Bronchial epithelial cell (primary cell): ENCODE data around the gene MRTFA. TPM values are rescaled to one million over a fixed set of nuclear protein-coding genes. Genes with fewer than 3 reads are reported as not detected.
A peak's percentile ranks its signal among the peaks of the same experiment; 100 is the strongest.
"Not testable (repeated sequence)": the region's sequence is repeated elsewhere in the genome, so short reads cannot be mapped to it uniquely, and the experiment has no call there.

Source experiments
- DNase-seq: peaks from one replicate; pipeline ENCODE4 v3.0.0-alpha.2; 2010; ENCODE audit warnings: low read depth
- FAIRE-seq: peaks from 2 replicates; lab custom pipeline; 2011; peaks lifted over from hg19 to GRCh38; lab: Jason Lieb, UNC
- H3K27me3 ChIP-seq: 2 replicates; pipeline ENCODE4 v1.5.1; 2011; ENCODE audit warnings: low read length; ENCODE audit not compliant: control insufficient read depth, insufficient read depth
- H3K36me3 ChIP-seq: 2 replicates; pipeline ENCODE4 v1.5.1; 2011; ENCODE audit warnings: low read length; ENCODE audit not compliant: control insufficient read depth, insufficient read depth
- H3K4me3 ChIP-seq: 2 replicates; pipeline ENCODE4 v1.5.1; 2011; ENCODE audit warnings: mild to moderate bottlenecking, low read depth, low read length, control low read depth
- CTCF ChIP-seq: IDR thresholded peaks from 2 replicates; pipeline ENCODE4 v1.5.1; 2011; ENCODE audit warnings: mild to moderate bottlenecking, moderate library complexity, low read length, control low read depth, inconsistent platforms; ENCODE audit not compliant: insufficient read depth, severe bottlenecking
- total RNA-seq: library from RNA; depleted of rRNA; stranded (reverse); fragments of >200 nt; gene quantifications from 2 replicates; pipeline ENCODE4 v1.2.1, GENCODE V29; 2014

The MRTFA gene
- total RNA-seq, 1 donor from 2014 or later = 25.3 TPM

- Histone ChIP-seq H3K36me3 (no peaks in the 10 kb centered on the region), H3K27me3 (peaks cover 6% of the 10 kb centered on the region), H3K4me3 (no peak overlapping the region)
- DNase-seq (no peak), FAIRE-seq (peak; percentile 95)
- no peak for TF ChIP-seq CTCF
Measured at GRCh38 chr22:40679964-40680818, 43.7 kb upstream of the MRTFA start.

GRCh38 chr22:40679249-40679963, 42.9 kb upstream of the MRTFA start, which contains the start of gene MCHR1:
MCHR1 (plus strand) TSS chr22:40679484; CDS start chr22:40679653, 169 bp downstream.
- Histone ChIP-seq H3K36me3 (no peaks in the 10 kb centered on the region), H3K4me3 (no peak within 1 kb of the TSS), H3K27me3 (peaks cover 6% of the 10 kb centered on the region)
- TF ChIP-seq CTCF = no peak
- FAIRE-seq = no peak
- no peak for DNase-seq

DNA sequence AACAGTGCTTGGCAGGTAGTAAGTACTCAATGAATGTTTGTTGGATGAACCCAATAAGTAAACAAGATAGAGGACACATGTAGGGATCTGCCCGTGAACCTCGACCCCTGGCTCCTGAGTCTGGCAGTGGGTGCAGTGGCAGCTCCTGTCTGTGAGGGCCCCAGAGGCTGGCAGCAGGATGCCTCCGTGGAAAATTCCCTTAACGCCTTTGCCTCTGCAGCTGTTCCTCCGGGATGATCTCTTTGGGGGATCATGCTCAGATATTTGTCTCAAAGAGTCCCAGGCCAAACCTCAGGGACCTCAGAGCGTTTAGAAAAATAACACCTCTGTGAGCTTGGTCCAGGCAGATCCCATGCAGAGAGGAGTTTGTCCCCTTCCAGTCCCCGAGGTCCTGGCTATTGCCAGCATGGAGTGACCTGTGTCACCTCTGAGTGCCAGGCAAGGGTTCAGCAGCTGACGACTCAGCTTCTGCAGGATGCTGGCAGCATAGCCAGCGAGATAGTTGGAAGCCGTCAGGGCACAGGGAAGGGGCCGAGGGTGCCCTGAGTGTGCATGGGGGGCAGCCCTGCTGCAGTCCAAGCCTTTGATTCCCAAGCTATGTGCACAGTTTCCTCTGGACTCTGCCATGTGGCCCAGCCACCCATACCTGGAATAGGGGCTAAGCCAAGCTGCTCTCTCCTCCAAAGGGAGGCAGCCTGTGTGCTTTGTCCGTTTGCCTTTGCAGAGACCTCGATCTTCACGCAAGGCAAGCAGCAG, 42.2 kb upstream of the MRTFA start:
- Histone ChIP-seq H3K27me3 (peaks cover 6% of the 10 kb centered on the region), H3K36me3 (no peaks in the 10 kb centered on the region), H3K4me3 (no peak overlapping the region)
- DNase-seq (no peak), FAIRE-seq (peak; percentile 40)
- TF ChIP-seq CTCF = no peak

GRCh38 chr22:40676644-40677043, 40.1 kb upstream of the MRTFA start:
- no peaks in the 10 kb centered on the region for H3K36me3 ChIP-seq
- FAIRE-seq (no peak), DNase-seq (peak; percentile 80)
- peaks cover 6% of the 10 kb centered on the region for H3K27me3 ChIP-seq
- no peak overlapping the region for H3K4me3 ChIP-seq
- TF ChIP-seq CTCF = no peak

DNA sequence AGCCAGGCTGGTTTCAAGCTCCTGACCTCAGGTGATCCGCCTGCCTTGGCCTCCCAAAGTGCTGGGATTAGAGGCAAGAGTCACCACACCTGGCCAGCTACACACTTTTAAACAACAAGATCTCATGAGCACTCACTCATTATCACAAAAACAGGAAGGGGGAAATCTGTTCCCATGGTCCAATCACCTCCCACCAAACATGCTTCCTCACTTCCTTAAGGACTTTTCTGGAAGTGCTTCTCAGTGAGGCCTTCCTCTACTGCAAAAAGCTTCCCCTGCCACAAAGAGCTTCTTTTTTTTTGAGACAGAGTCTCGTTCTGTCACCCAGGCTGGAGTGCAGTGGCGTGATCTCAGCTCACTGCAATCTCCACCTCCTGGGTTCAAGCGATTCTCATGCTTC, 39.6 kb upstream of the MRTFA start:
- not testable (repeated sequence) for H3K4me3 ChIP-seq, H3K27me3 ChIP-seq, FAIRE-seq, H3K36me3 ChIP-seq, DNase-seq
